HepG2 (cell line): Measurements from ENCODE around the gene DHX57. TPM values are rescaled to one million over a fixed set of nuclear protein-coding genes. Genes with fewer than 3 reads are reported as not detected.

Source experiments
- CCAR2 ChIP-seq: fragments of 200-400 bp; formaldehyde crosslinking; optimal IDR thresholded peaks from 2 replicates; pipeline ENCODE3; 2018; ENCODE audit warnings: low read depth, mild to moderate bottlenecking, low read length, moderate library complexity
- CEBPZ ChIP-seq: IDR thresholded peaks from 2 replicates; pipeline ENCODE4 v1.6.1; 2012; ENCODE audit warnings: low read length, improper control_type of control experiment
- HNF4A ChIP-seq: sonication (generic); formaldehyde crosslinking; IDR thresholded peaks from 2 replicates; pipeline ENCODE4 v1.4.0; 2020; ENCODE audit warnings: missing genetic modification reagents
- MAF1 ChIP-seq: sonication (generic); formaldehyde crosslinking; IDR thresholded peaks from 2 replicates; pipeline ENCODE4 v1.5.0; 2020; ENCODE audit warnings: missing genetic modification reagents, borderline replicate concordance
- MTF2 ChIP-seq: sonication (generic); formaldehyde crosslinking; IDR thresholded peaks from 2 replicates; pipeline ENCODE4 v1.5.0; 2020; ENCODE audit warnings: missing genetic modification reagents, borderline replicate concordance
- NR2C2 ChIP-seq: sonication (generic); formaldehyde crosslinking; IDR thresholded peaks from 2 replicates; pipeline ENCODE4 v1.4.0; 2020; ENCODE audit warnings: missing genetic modification reagents, mild to moderate bottlenecking, moderate library complexity, borderline replicate concordance
- PHB2 ChIP-seq: fragments of 450-650 bp; IDR thresholded peaks from 2 replicates; pipeline ENCODE4 v1.6.1; 2018; ENCODE audit not compliant: partially characterized antibody
- REXO4 ChIP-seq: sonication (generic); formaldehyde crosslinking; IDR thresholded peaks from 2 replicates; pipeline ENCODE4 v1.8.0; 2022; ENCODE audit warnings: missing genetic modification reagents, mild to moderate bottlenecking, borderline replicate concordance
- RNF2 ChIP-seq: fragments of 450-650 bp; conservative IDR thresholded peaks from 2 replicates; pipeline ENCODE4 v1.6.1; 2016; ENCODE audit warnings: low read depth
- SRY ChIP-seq: sonication (generic); formaldehyde crosslinking; IDR thresholded peaks from 2 replicates; pipeline ENCODE4 v1.8.0; 2022; ENCODE audit warnings: mild to moderate bottlenecking, missing genetic modification reagents
- TGIF2 ChIP-seq: IDR thresholded peaks from 2 replicates; pipeline ENCODE4 v1.6.1; 2016; ENCODE audit warnings: control low read depth, missing compliant biosample characterization
- THAP9 ChIP-seq: sonication (generic); formaldehyde crosslinking; IDR thresholded peaks from 2 replicates; pipeline ENCODE4; 2020; ENCODE audit warnings: missing genetic modification reagents, mild to moderate bottlenecking, borderline replicate concordance
- ZNF121 ChIP-seq: sonication (generic); formaldehyde crosslinking; IDR thresholded peaks from 2 replicates; pipeline ENCODE4 v1.5.0; 2020; ENCODE audit warnings: mild to moderate bottlenecking, missing genetic modification reagents
- ZNF160 ChIP-seq: sonication (generic); formaldehyde crosslinking; IDR thresholded peaks from 2 replicates; pipeline ENCODE4 v1.8.0; 2022; ENCODE audit warnings: mild to moderate bottlenecking, inconsistent platforms, missing genetic modification reagents
- ZNF326 ChIP-seq: sonication (generic); formaldehyde crosslinking; IDR thresholded peaks from 2 replicates; pipeline ENCODE4 v1.4.0; 2020; ENCODE audit warnings: missing genetic modification reagents, borderline replicate concordance
- ZNF354B ChIP-seq: sonication (generic); formaldehyde crosslinking; IDR thresholded peaks from 2 replicates; pipeline ENCODE4 v1.8.0; 2022; ENCODE audit warnings: mild to moderate bottlenecking, missing genetic modification reagents
- ZNF512 ChIP-seq: sonication (generic); formaldehyde crosslinking; IDR thresholded peaks from 2 replicates; pipeline ENCODE4 v1.4.0; 2020; ENCODE audit warnings: mild to moderate bottlenecking, missing genetic modification reagents
- ZNF850 ChIP-seq: sonication (generic); formaldehyde crosslinking; conservative IDR thresholded peaks from 2 replicates; pipeline ENCODE4 v1.9.0; 2021; ENCODE audit warnings: mild to moderate bottlenecking, missing genetic modification reagents
- ZSCAN5A ChIP-seq: sonication (generic); formaldehyde crosslinking; IDR thresholded peaks from 2 replicates; pipeline ENCODE4 v1.8.0; 2022; ENCODE audit warnings: mild to moderate bottlenecking, missing genetic modification reagents, borderline replicate concordance
- polyA plus RNA-seq, 8 experiments: library from polyadenylated mRNA; depleted of rRNA in 3 of 8; stranded (reverse) in 7 of 8; unstranded in 1 of 8; fragments of >200 nt; fragmentation: Illumina TruSeq in 4 of 8; extraction: Trizol in 4 of 8; gene quantifications; 2 replicates each; pipeline versions ENCODE4 v1.2.1 to v1.2.3, GENCODE V29; 2011 to 2016; ENCODE audit warnings: low read depth in 4 of 8, missing spikeins in 1 of 8, mixed read lengths in 1 of 8; ENCODE audit not compliant: insufficient read depth in 1 of 8
- total RNA-seq, 5 experiments: library from RNA; depleted of rRNA; stranded (reverse); fragments of >200 nt; fragmentation: Illumina TruSeq; extraction: Trizol; gene quantifications; 2 replicates each; pipeline ENCODE4 v1.2.3, GENCODE V29; 2016; ENCODE audit warnings: low read depth in 1 of 5

The DHX57 gene
- total and polyA plus RNA-seq, 2 of the 13 experiments (the other 11 are each of a cell fraction or from before 2014, with no cell fraction given): 9.2 to 24.2 TPM

GRCh38 chr2:38775097-38775920 is 100.4 kb downstream of the DHX57 start (continued):
- no peak for TF ChIP-seq ZSCAN5A (CRISPR knock-in tag)
- TF ChIP-seq NR2C2 (CRISPR knock-in tag): no peak
- TF ChIP-seq ZNF512 (CRISPR knock-in tag): no peak
- no peak for TF ChIP-seq MAF1 (CRISPR knock-in tag)
- peak; percentile 53 for TF ChIP-seq CCAR2
- TF ChIP-seq HNF4A (CRISPR knock-in tag): peak; percentile 45
- TF ChIP-seq SRY (CRISPR knock-in tag): no peak
- TF ChIP-seq ZNF160 (CRISPR knock-in tag): no peak
- no peak for TF ChIP-seq PHB2
- TF ChIP-seq MTF2: no peak
- no peak for TF ChIP-seq RNF2
- no peak for TF ChIP-seq ZNF850 (CRISPR knock-in tag)
- no peak for TF ChIP-seq ZNF354B (CRISPR knock-in tag)
- TF ChIP-seq THAP9 (CRISPR knock-in tag): peak; percentile 34; the same call in 1 of the 2 replicates
- no peak for TF ChIP-seq TGIF2
- no peak for TF ChIP-seq REXO4 (CRISPR knock-in tag)
- TF ChIP-seq ZNF121 (CRISPR knock-in tag): no peak
- no peak for TF ChIP-seq CEBPZ
- TF ChIP-seq ZNF326 (CRISPR knock-in tag): no peak
